GM12891 (cell line): ENCODE data around the gene PHACTR3.

ENCODE experiments used
- PAX5 ChIP-seq: IDR thresholded peaks from 2 replicates; pipeline ENCODE4 v1.6.1; 2011; ENCODE audit warnings: low read length, moderate library complexity, mild to moderate bottlenecking; ENCODE audit not compliant: insufficient read depth, severe bottlenecking
- POLR2A ChIP-seq: IDR thresholded peaks from 2 replicates; pipeline ENCODE4 v1.6.1; 2011; ENCODE audit warnings: low read depth, low read length, control low read depth
- POLR2AphosphoS5 ChIP-seq: IDR thresholded peaks from 2 replicates; pipeline ENCODE4 v1.6.1; 2011; ENCODE audit warnings: low read depth, low read length, control low read depth
- POU2F2 ChIP-seq: IDR thresholded peaks from 2 replicates; pipeline ENCODE4 v1.6.1; 2011; ENCODE audit warnings: low read depth, mild to moderate bottlenecking, control low read depth, low read length, moderate library complexity
- TAF1 ChIP-seq: IDR thresholded peaks from 2 replicates; pipeline ENCODE4 v1.6.1; 2011; ENCODE audit warnings: low read depth, low read length, control low read depth

- TF ChIP-seq POLR2A, result no peak
- no peak for TF ChIP-seq POLR2AphosphoS5
- TF ChIP-seq POU2F2, result no peak
- TF ChIP-seq TAF1, result no peak
- TF ChIP-seq PAX5, result no peak
These were observed 29.4 kb downstream of the PHACTR3 start for GRCh38 chr20:59633656-59634251.
